CD4-positive, alpha-beta T cell treated with Interleukin-10 for 1 hour (primary cell): Measurements from ENCODE around the gene KYNU.
"Not testable (repeated sequence)": the region's sequence is repeated elsewhere in the genome, so short reads cannot be mapped to it uniquely, and the experiment has no call there.

Experiments used
- DNase-seq: peaks from one replicate; pipeline ENCODE4 v3.0.0-alpha.2; 2020

The KYNU gene

DNA sequence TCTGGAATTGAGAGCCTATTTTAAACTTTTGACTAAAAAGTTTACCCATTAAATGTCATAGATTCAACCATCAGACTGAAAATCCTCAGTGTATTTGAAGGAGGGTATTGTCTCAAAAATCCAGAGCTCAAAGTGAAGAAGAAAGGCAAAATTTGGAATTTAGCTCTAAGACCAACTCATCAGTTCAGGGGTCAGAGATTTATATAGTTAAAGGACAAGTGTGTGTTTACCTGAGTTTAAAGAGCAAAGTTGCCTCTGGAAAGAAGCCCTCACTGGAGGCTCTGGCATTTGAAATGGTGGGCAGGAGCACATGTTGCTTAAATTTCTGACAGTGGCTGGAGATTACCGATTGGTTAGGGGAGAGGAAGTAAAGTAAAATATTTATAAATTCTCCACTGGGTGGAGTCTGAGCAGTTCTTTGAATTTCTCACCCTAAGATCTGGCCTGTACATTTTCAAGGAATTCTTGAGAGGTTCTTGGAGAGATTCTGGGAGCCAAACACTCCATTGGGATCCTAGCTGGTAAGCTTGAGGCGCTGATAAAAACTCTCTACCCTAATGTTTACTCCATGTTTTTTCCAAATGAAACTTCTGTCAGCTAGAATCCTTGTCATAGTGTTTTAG, at the start of gene KYNU:
TSS of gene KYNU (plus strand) at position 449 of the 623 bp plus-strand sequence. CDS start 7,704 bp downstream, outside the sequence.
- DNase-seq: peak; percentile 3

DNA sequence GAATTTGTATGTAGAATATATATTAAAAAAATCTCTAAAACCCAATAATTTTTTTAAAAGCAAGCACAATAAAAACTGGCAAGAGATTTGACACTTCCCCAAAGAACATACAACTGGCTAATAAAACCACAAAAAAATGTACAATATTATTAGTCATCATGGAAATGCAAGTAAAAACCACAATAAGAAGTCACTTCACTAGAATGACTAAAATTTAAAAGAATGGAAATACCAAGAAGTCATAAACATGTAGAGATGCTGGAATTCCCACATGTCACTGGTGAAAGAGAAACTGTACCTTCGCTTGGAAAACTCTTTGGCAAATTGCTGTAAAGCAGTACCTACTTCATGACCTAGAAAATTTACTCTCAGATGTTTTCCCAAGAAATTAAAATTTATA, 43.4 kb upstream of the KYNU start:
- DNase-seq: no peak

DNA sequence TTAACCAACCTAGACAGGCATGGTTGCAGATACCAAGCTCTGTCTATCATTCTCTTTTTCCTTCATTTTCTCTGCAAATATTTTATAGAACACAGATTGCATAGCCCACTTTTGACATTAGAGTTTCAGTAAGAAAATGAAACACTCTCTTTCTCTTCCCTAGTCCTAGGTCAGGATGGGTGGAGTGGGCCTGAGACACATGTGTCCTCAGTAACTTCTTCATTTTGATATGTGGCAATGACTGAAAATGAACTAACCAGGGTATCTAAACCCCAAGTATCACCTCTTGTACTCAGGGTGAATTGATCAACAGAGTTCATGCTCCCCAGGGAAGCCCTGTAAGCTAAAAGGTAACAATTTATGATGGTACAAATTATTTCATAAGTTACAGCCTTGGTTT, 37.0 kb upstream of the KYNU start:
- no peak for DNase-seq

DNA sequence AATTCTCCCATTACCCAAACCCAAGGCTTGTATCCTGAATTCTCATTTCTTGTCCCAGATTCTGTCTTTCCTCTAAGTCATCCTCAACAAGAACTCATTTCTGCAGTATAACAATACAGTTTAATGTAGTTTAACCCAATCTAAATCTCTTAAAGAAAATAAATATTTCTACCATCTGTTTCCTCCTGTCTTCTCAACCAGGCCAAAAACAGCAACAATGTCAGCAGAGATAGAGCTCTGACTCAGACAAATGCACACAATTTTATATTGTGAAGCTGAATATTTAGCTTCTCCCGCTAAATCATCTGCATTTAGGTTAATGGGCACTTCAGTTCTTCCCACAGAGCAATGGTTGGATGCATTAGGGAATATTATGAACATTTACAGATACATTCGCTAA, 35.7 kb upstream of the KYNU start:
- no peak for DNase-seq

DNA sequence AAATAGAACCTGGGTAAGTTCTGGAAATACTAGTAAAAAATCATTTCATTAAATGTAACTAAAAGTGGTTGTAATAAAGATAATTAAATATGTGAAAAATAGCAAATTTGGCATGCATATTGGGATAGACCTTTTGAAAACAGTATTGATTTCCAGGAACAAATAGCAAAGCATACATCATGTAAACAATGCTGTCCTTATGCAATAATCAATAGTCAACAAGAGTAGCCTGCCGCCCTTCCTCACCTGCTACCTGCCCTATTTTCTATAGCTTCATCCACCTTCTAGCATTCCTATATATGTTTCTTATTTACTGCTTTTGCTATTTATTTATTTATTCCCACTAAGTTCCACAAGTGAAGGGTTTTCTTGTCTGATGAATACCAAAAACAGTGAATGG, 35.1 kb upstream of the KYNU start:
- DNase-seq: no peak

DNA sequence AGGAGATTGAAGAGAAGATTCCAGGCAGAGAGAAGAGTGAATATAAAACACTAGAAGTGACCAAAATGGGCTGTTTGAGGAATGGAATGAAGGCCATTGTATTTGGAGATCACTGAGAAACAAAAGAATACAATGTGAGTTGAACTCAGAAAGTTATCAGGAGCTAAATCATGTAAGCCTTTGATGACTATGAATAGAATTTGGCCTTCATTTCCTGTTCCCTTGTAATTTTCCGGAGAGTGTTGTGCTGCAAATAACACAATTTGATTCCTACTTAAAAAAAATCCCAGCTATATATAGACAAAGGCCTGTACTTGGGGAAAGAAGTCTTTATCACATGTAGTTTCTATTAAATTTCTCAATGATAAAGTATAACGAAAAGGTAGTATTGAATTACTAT, 33.7 kb upstream of the KYNU start:
- no peak for DNase-seq

DNA sequence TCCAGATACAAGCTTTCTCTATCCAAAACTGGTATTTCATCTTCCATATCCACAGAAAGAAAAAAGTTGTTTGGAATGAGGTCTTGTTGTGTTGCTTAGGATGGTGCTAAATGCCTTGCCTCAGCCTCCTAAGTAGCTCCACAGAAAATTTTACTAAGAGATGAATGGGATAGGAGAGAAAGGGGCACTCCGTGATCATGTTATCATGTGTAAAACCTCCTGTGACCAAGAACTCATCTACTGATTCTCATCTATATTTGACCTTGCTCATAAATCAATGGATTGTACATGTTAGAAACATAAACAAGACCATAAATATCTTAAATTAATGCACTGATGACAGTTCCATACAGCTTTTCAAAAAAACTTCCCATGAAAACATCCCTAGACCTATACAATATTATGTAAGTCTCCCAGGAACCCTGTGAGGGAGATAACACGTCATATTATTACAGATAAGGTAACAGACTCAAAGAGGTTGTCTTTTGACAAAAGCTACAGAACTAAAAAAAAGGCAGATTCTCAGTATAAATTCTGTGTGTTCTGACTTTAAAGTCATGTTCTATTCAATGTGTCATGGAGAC, 29.3 kb upstream of the KYNU start:
- DNase-seq: no peak

DNA sequence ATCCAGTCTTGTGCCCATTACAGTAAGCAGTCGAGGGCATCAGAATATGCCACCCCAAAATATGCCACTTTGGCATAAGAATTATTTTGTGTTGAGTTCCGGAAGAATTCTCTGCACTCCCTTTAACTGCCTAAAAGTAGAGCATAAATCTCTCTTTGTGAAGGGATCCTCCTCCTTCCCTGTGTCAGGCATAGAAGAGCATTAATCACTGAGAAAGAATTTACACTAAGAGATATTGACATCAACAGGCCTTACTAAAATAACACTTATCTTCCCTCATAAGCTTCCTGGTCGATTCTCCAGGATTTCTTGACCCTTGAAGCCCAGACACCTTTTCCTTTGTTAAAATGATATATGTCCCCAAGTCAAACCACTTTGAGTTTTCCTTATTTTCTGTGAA, 27.6 kb upstream of the KYNU start:
- DNase-seq: no peak

DNA sequence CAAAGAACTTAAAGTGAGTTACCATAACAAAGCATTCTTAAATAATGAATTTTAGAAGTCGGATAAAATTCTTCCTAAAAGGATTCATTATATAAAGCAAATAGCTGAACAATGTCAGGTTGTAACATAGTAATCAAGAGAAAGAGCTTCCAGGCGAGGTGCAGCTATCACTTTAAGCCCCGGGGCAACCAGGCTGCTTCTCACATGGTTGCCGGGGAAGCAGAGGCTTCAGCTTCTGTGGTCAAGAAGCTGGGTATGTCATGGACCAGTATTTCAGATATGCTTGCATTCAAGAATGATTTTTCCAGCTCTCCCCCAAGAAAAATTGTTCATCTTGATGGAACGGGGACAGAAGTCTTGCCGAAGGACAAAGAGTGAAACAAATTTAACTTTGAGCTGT, 23.6 kb upstream of the KYNU start:
- DNase-seq: no peak

DNA sequence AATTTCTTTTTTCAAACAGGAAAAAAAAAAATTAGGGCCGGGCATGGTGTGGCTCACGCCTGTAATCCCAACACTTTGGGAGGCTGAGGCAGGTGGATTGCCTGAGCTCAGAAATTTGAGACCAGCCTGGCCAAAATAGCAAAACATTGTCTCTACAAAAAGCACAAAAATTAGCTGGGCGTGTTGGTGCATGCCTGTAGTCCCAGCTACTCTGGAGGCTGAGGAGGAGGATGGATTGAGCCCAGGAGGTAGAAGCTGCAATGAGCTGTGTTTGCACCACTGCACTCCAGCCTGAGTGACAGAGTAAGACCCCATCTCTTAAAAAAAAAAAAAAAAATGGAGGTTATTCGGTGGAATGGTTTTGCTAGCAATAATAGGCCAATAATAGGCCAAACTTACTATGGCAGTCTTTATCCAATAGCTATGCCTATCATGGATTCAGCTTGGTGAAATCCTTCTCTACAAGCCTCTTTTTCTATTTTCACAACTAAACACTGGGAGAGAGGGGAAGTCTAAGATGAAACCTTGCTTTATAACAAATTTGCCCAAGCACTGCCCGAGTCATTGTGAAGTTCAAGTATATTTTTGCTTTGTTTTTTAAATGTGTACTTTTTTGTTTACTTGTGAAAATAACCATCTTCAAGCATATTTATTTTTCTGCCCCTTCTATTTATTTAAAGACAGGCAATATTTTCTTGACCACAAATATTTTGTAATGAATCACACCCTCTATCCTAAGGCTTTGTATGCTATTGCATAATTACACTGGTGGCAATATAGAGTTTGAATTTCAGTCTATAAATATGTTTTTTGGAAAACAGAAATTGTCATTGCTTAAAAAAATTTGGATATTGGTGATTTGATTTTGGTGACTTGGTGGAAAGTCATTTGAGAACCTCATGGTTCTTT, 20.0 kb upstream of the KYNU start:
- no peak for DNase-seq

DNA sequence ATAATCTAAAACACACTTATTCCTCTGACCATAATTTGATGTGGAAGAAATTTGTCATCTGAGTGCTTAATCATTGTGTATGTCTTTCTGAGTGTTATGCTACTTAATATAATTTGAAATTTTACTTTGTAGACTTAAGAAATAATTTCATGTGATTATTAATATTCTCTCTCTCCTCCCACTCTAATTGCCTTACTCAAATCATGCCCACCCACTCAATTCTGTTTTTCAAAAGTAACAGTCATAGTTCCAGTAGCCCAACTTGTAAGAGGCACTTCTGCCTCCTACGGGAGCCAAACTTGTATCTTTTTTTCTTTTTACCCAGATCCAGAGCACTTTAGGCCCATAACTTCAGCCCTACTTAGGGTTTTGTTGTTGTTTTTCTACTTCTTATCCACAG, 18.5 kb upstream of the KYNU start:
- DNase-seq: no peak

DNA sequence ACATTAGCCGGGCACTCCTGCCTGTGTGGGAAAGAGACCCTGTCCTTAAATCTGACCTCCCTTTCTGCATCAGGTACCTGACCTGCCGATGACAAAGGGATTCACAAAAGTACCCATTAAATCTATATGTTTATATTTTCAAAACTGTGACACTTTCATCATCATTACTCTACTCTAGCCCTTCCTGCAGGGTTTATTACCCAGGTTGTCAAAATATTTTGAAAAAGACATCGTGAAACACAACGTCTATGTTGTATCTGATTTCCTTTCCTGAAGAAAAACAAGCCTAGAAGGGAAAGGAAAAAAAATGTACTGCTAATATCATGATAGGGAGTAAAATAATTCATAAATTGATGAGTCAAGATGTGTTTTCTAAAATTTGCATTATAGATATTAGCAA, 15.2 kb upstream of the KYNU start:
- no peak for DNase-seq

DNA sequence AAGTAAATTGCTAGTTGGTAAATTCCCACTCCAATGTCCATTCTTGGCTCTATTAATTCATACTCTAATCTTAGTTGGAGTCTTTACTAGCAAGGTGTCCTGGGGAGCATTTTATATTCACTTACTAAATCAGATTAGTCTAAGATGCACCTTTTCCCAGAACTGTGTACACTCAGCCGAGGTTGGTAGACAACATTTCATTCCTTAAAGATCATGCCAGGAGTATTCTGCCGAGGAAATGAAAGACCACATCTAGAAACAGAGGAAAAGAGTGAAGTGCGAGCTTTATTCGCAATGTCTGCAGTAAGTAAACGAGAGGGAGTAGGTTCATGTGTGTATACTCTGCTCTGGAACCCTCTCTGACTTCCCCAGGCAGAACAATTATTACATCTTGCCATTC, 14.6 kb upstream of the KYNU start:
- no peak for DNase-seq

DNA sequence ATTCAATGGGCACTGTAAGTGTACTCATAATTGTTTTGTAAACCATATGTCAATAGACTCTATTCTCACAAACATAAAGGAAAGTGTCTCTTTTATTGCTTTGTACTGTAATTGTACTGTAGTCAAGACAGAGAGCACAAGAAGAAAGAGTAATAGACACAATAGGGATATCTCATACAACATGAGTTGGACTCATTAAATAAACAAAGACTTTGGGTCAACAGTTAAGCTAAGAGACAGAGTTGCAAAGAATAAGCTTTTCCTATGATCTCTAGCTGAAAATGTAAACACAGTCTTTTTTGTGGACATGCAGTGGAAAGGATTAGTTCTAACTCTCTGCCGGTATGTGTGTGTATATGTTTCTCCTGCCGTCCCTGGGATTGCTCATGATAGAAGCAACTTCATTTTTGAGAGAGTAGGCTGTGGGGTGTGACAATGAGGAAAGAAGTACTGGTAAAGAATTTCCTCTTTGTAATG, 13.9 kb upstream of the KYNU start:
- DNase-seq: no peak

DNA sequence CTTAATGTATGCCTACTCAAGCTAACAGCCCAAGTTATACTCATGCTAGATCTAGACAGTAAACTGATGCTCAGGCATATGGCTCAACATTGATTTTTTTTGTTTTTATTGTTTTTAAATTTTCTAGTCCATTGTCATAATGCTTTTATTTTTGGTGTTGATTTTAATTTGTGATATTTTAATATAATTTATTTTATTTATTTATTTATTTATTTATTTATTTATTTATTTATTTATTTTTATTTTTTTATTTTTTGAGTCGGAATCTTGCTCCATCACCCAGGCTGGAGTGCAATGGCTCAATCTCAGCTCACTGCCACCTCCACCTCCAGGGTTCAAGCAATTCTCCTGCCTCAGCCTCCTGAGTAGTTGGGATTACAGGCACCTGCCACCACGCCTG, 12.9 kb upstream of the KYNU start:
- DNase-seq: not testable (repeated sequence)

DNA sequence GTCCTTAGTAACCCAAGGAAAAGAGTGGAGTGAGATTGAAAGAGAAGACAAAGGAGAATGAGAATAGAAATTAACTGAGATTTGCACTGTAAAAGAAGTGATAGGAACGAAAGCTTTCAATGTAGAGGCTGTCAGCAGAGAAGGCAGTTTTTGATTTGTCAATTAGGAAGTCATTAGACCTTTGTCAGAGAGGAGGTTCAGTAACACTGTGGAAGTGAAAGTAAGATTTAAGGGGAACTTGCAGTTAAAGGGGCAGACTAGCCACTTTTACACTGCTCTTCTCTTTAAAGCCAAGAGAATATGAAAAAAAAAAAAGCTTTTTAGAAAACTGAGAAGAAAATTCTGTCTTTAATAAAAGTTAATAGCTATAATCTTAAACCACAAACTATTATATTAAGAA, 11.5 kb upstream of the KYNU start:
- DNase-seq: peak; percentile 8

DNA sequence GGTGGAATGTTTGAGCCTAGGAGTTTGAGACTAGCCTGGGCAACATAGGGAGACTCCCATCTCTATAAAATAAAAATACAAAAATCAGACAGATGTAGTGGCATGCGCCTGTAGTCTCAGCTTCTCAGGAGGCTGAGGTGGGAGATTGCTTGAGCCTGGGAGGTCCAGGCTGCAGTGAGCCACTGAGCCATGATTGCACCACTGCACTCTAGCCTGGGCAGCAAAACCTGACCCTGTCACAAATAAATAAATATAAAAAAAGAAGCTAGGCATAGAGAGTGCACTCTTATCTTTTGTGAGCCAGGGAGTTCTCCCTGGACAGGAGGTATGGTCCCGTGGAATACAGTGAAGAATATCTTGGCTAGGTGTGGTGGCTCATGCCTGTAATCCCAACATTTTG, 11.0 kb upstream of the KYNU start:
- no peak for DNase-seq

DNA sequence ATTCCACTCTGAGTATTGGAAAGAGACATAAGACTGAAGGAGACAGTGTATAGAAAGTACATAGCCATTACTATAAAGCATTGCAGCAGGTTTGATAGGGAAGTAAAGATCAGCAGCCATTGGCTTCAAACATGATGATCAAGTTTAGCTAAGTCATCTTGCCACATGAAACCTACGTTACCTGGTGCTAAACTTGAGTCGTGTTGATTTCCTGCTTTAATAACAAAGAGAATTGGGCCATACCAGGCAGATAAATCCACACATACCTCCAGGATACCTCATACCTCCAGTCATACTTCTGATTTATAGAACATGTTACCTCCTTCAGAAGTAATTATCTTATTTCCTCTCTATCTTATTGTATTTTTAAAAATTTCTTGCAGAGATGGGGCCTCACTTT, 10.3 kb upstream of the KYNU start:
- DNase-seq: no peak

DNA sequence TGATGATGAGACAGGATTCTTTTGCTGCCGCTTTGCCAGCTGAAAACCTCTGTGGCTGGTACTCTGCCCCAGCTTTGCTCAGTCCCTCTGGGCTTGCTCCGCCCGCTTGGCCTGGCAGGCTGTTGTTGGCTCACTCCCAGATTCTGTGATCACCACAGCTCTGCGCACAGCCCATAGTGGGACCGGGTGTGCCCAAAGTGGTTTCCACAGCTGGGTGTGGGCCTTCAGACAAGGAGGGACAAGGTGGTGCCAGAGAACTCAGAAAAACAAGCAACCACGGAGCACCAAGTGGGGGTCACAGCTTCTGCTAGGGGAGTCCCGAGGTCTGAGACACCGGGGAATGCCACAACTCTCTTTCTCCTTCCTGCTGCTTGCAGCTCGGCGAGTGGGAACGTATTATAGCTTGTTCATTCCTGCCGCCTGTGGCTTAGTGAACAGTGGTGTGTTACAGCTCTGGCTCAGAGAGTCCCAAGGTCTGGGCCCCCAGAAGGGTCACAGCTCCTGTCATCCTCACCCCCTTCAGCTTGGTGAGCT, 9.2 kb upstream of the KYNU start:
- DNase-seq: peak; percentile 26

DNA sequence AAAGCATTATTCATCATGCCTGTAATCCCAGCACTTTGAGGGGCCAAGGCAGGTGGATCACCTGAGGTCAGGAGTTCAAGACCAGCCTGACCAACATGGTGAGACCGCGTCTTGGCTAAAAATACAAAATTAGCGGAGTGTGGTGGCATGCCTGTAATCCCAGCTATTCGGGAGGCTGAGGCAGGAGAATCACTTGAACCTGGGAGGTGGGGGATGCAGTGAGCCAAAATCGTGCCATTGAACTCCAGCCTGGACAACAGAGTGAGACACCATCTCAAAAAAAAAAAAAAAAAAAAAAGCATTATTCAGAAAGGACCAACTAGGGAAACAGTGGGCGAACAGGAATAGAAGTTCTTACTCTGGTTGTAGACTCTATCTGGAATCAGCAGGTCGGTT, 8.4 kb upstream of the KYNU start:
- DNase-seq: not testable (repeated sequence)

DNA sequence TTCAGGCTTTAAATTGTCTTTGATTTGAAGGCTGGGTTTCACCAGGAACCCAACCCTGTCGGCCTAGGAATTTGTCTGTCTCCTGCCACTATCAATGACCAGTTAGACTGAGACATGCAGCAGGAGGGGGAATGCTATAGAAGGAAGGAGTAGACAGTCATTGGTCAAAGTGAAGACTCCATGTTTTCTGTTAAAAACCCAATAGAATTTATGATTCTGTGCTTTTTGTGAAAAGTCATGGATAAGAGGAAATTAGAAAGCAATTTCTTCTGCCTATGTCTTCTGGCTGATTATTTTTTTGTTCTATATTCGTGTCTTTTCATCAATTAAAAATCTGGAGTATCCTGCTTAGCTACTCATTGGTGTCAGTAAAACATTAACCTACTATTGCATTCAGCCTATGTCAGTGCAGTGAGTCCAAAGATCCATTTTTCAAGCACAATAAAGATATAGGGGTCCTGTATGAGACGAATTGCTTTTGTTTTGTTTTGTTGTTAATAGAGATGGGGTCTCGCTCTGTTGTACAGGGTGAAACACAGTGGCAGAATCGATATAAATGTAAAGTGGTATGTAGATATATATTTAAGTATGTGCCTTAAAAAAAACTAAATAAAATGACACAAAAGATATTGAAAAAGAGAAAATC, 7.9 kb upstream of the KYNU start:
- DNase-seq: no peak

DNA sequence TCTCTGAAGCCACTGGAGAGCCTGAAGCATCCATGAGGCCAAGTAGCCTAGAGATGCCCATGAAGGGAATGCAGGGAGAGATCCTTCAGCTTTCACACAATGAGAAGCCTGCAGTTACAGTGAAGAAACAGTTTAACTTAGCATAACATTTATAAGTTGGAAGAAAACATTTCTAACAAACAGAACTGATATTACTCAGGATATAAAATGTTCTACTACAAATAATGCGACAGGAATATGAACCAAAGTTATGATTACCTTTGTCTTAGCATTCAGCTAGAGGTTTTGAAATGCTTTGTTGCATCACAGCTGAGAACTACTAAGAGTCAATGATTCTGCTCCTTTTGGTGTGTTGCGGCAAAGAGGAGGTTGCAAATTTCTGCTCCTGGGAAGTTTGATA, 6.9 kb upstream of the KYNU start:
- no peak for DNase-seq

DNA sequence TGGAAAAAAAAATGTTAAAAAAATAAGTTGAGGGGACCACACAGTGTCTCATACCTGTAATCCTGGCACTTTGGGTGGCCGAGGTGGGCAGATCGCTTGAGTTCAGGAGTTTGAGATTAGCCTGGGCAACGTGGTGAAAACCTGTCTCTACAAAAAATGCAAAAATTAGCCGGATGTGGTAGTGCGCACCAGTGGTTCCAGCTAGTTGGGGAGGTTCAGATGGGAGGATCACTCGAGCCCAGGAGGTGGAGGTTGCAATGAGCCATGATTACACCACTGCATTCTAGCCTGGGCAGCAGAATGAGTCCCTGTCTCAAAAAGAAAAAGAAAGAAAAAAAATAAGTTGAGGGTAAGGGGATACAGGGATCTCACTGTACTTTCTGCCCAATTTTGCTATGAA, 6.1 kb upstream of the KYNU start:
- DNase-seq: no peak
